Mucosa of descending colon (tissue), 3 donors: Measurements from ENCODE around the gene ABCB8. TPM values are rescaled to one million over a fixed set of nuclear protein-coding genes. Genes with fewer than 3 reads are reported as not detected.

Experiments
- ATAC-seq: fragments of 200-7000 bp; cut with Tn5 transposase; one replicate; pipeline ENCODE4 v1.9.1; 2020; ENCODE audit warnings: mild to moderate bottlenecking, moderate library complexity
- DNase-seq, 3 donors: peaks; one replicate each; pipeline ENCODE4 v3.0.0-alpha.2; 2020
- H3K36me3 ChIP-seq: fragments of 200-600 bp; one replicate; pipeline ENCODE4 v1.8.0; 2021; ENCODE audit warnings: low read depth, mild to moderate bottlenecking
- H3K4me1 ChIP-seq: fragments of 200-600 bp; one replicate; pipeline ENCODE4 v1.8.0; 2021; ENCODE audit warnings: low read depth, mild to moderate bottlenecking
- H3K4me3 ChIP-seq: fragments of 200-600 bp; one replicate; pipeline ENCODE4 v1.8.0; 2021; ENCODE audit warnings: mild to moderate bottlenecking
- H3K9me3 ChIP-seq: fragments of 200-600 bp; one replicate; pipeline ENCODE4 v1.8.0; 2021; ENCODE audit warnings: mild to moderate bottlenecking
- CTCF ChIP-seq: fragments of 200-600 bp; IDR thresholded peaks from one replicate; pipeline ENCODE4 v1.8.0; 2022; ENCODE audit warnings: antibody characterized with exemption, mild to moderate bottlenecking
- intact Hi-C, 2 donors: fragments of 100-400 bp; cut with DNase I in 1 of 2; cut with micrococcal nuclease in 1 of 2; formaldehyde crosslinking; loops; one replicate each; pipeline versions ENCODE4 v1.11.0 to v1.11.1; 2022; cut with DNase I, micrococcal nuclease
- long read RNA-seq, 2 donors: library from polyadenylated mRNA; unstranded; transcript quantifications; one replicate each; pipeline ENCODE4 v2.0.0, GENCODE V29; 2019 to 2021
- total RNA-seq, 3 donors: library from RNA; stranded (reverse); fragmentation: NEBNext Ultra II Directional in 2 of 3; extraction: Animal tissue kit (Norgen Biotek cat#: 25700) in 2 of 3; gene quantifications; one replicate each; pipeline versions ENCODE4 v1.2.1 to v1.2.4, GENCODE V29; 2021 to 2023
- donor health status: DM: no; HTN: no; CAD: no; lungs with moderate emphysema.
- donor health status: DM: no; HTN: no; CAD: no.
- donor health status: DM: no; HTN: yes; CAD: no.

ABCB8 gene
- 10 to 100 TPM; 40.1 to 44.9 (median 41.8) TPM for total RNA-seq
- long read RNA-seq, donor 1, full-length matches to known transcripts: 11 of 26 reads
- long read RNA-seq, donor 1, partial matches to known transcripts: 9 of 26 reads
- long read RNA-seq, donor 1, other reads (novel, unspliced or antisense): 6 of 26 reads
- long read RNA-seq, donor 2, full-length matches to known transcripts: 6 of 11 reads
- long read RNA-seq, donor 2, partial matches to known transcripts: 4 of 11 reads
- long read RNA-seq, donor 2, other reads (novel, unspliced or antisense): 1 of 11 reads

GRCh38 chr7:151028131-151028947, at the start of gene ABCB8:
TSS of gene ABCB8 (plus strand) at chr7:151028450. CDS start at chr7:151028516, 66 bp downstream.
- intact Hi-C loops: no loop called here
- Histone ChIP-seq H3K4me1 (peaks cover 18% of the 10 kb centered on the region), H3K4me3 (peak within 1 kb of the TSS; percentile 36), H3K9me3 (no peaks in the 10 kb centered on the region), H3K36me3 (no peaks in the 10 kb centered on the region)
- ATAC-seq (peak; percentile 95), DNase-seq (peak; percentile 98 to 99 (median 99))
- peak; percentile 40 for TF ChIP-seq CTCF

- H3K4me3 ChIP-seq: no peak overlapping the region
- intact Hi-C loops: loop anchor here in 1 of 2 donors (10.0 kb wide), 1 partner anchor 205 kb away; no protein-coding TSS in a partner anchor
- peak in 1 of 3 donors; percentile 23 for DNase-seq
- peak; percentile 8 for ATAC-seq
- no peaks in the 10 kb centered on the region for H3K36me3 ChIP-seq
- no peak for TF ChIP-seq CTCF
- H3K4me1 ChIP-seq: peaks cover 17% of the 10 kb centered on the region
- H3K9me3 ChIP-seq: no peaks in the 10 kb centered on the region
Observed at GRCh38 chr7:150979713-150980390, 48.4 kb upstream of the ABCB8 start.

- Histone ChIP-seq H3K4me3 (no peak overlapping the region), H3K36me3 (no peaks in the 10 kb centered on the region), H3K9me3 (no peaks in the 10 kb centered on the region), H3K4me1 (peaks cover 11% of the 10 kb centered on the region)
- ATAC-seq (no peak), DNase-seq (no peak)
- intact Hi-C loops: loop anchor here in 1 of 2 donors (10.0 kb wide), 1 partner anchor 206 kb away; no protein-coding TSS in a partner anchor
- no peak for TF ChIP-seq CTCF
Observed at GRCh38 chr7:150980663-150981062, 47.6 kb upstream of the ABCB8 start.

- DNase-seq: no peak
- H3K4me3 ChIP-seq: no peak overlapping the region
- no peak for TF ChIP-seq CTCF
- H3K9me3 ChIP-seq: no peaks in the 10 kb centered on the region
- H3K36me3 ChIP-seq: no peaks in the 10 kb centered on the region
- peaks cover 7% of the 10 kb centered on the region for H3K4me1 ChIP-seq
- intact Hi-C loops: loop anchor here in 1 of 2 donors (10.0 kb wide), 1 partner anchor 207 kb away; no protein-coding TSS in a partner anchor
- ATAC-seq: no peak
Observed at GRCh38 chr7:150981644-150982043, 46.6 kb upstream of the ABCB8 start.

GRCh38 chr7:150982351-150982750, 45.9 kb upstream of the ABCB8 start:
- Histone ChIP-seq H3K4me3 (no peak overlapping the region), H3K9me3 (no peaks in the 10 kb centered on the region), H3K36me3 (no peaks in the 10 kb centered on the region), H3K4me1 (peaks cover 5% of the 10 kb centered on the region)
- DNase-seq: no peak
- no peak for TF ChIP-seq CTCF
- intact Hi-C loops: loop anchor here in 1 of 2 donors (10.0 kb wide), 1 partner anchor 208 kb away; no protein-coding TSS in a partner anchor
- ATAC-seq: no peak
